T-helper 1 cell treated with Interleukin-12 subunit alpha and Interleukin-12 subunit beta and Interleukin-4 antibody, amounts not matched to agents 30 μg/mL and 1 μg/mL, for 36 hours (primary cell): ENCODE results near the gene PRCP.

Experiments used
- H3K27ac Mint-ChIP-seq: one replicate; pipeline ENCODE4 v1.8.0; 2021; ENCODE audit warnings: mild to moderate bottlenecking, mixed read lengths
- H3K27me3 Mint-ChIP-seq: one replicate; pipeline ENCODE4 v1.8.0; 2021; ENCODE audit warnings: low read depth, mixed read lengths
- H3K36me3 Mint-ChIP-seq: one replicate; pipeline ENCODE4 v1.8.0; 2021; ENCODE audit warnings: low read depth, mixed read lengths
- H3K4me1 Mint-ChIP-seq: one replicate; pipeline ENCODE4 v1.8.0; 2021; ENCODE audit warnings: low read depth, mixed read lengths
- H3K4me3 Mint-ChIP-seq: one replicate; pipeline ENCODE4 v1.8.0; 2021; ENCODE audit warnings: mild to moderate bottlenecking, moderate library complexity, mixed read lengths
- H3K9me3 Mint-ChIP-seq: one replicate; pipeline ENCODE4 v1.8.0; 2021; ENCODE audit warnings: mixed read lengths

PRCP gene

DNA sequence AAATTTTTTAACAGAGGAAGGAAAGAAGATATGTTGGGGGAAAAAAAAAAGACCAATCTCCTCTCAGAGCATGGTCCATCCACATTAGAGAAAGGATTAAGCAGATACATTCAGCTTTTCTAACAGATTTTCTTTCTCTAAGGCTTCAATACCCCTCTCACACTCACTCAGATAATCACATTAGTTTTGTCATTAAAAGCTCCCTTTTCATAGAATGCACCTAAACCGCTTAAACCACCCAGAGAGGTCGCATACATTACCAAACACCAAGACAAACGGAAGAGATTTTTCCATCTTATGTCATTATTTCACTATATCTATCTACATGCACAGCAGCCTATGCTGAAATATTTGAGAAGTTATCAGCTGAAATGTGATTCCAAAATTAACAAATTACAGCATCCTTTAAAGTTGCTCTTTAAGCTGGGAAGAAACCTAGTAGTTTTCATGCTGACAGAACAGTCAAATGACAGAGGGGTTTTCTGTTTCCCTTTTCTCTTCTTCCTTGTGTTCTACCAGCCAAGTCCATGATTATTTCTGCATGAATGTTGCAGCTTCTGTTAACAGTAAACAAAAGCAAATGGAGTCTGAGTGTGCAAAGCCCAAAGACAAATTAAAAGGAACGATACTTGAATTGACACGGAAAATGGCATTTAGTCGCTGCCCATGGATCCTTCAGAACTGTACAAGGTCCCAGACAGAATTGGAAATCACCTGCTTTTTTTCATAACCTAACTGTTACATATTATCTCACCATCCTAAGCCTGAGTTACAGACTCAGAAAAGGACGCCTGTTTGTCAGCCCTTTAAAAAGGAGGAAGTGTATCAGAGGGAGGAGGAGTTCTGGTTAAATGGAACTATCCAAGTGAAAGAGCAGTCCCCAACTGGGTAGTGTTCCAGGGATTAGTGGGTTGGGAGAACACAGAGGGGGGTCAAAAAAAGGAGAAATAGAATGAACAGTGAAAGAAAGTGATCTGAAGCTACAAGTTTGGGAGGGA is 54.6 kb downstream of the PRCP start:
- Mint-ChIP-seq H3K27me3 (no peaks in the 10 kb centered on the region), H3K9me3 (no peaks in the 10 kb centered on the region), H3K27ac (no peak overlapping the region), H3K4me3 (no peak overlapping the region), H3K36me3 (no peaks in the 10 kb centered on the region), H3K4me1 (peaks cover 1% of the 10 kb centered on the region)

DNA sequence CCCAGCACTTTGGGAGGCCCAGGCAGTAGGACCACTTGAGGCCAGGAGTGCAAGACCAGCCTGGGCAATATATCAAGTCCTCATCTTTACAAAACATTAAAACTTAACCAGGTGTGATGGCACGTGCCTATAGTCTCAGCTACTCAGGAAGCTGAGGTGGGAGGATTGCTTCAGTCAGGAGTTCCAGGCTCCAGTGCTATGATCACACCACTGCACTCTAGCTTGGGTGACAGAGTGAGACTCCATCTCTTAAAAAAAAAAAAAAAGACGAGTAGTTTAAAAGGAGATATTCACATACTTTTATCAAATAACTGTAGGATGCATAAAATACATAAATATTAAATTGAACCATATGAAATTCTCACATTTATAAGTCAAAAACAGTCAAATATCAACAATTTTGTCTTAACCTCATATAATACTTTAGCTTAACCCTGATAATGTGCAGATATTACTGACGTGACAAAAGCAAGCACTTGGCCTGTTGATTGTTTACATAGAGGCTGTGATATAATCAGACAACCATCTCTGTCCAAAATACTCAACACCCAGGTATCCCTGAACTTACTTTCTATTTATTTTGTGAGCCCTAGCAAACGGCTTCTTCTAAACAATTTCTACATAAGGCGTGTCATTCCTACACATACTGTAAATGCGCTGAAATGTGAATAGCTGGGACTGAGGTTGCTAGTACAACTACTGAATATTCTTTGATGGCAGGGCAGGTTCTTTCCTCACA is 57.0 kb downstream of the PRCP start:
- Mint-ChIP-seq H3K4me1 (peaks cover 1% of the 10 kb centered on the region), H3K9me3 (no peaks in the 10 kb centered on the region), H3K4me3 (no peak overlapping the region), H3K27ac (no peak overlapping the region), H3K36me3 (peaks cover 6% of the 10 kb centered on the region), H3K27me3 (no peaks in the 10 kb centered on the region)

- H3K4me3 Mint-ChIP-seq = no peak overlapping the region
- no peaks in the 10 kb centered on the region for H3K9me3 Mint-ChIP-seq
- no peaks in the 10 kb centered on the region for H3K27me3 Mint-ChIP-seq
- H3K27ac Mint-ChIP-seq = no peak overlapping the region
- H3K36me3 Mint-ChIP-seq = peaks cover 10% of the 10 kb centered on the region
- H3K4me1 Mint-ChIP-seq = peaks cover 1% of the 10 kb centered on the region
Measured at GRCh38 chr11:82842019-82842418, 58.2 kb downstream of the PRCP start.

DNA sequence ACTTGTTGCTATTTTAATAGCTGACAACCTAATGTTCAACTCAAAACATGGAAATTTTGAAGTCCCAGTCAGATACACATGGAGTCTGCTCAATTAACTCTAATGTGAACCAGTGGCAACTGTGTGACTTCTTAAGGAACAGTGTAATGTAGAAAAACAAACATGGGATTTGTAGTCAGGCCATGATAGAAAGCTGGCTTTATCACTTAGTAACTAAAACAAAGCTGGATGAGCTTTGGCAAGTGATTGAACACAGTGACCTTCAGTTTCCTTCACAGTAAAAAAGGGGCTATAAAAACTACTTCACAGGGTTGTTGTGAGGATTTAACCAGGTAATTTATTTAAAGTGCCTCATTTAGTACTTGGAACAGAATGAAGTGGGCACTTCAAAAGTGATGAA is 62.6 kb downstream of the PRCP start:
- H3K27me3 Mint-ChIP-seq = no peaks in the 10 kb centered on the region
- peaks cover 12% of the 10 kb centered on the region for H3K36me3 Mint-ChIP-seq
- H3K27ac Mint-ChIP-seq = no peak overlapping the region
- no peaks in the 10 kb centered on the region for H3K9me3 Mint-ChIP-seq
- no peaks in the 10 kb centered on the region for H3K4me1 Mint-ChIP-seq
- no peak overlapping the region for H3K4me3 Mint-ChIP-seq

DNA sequence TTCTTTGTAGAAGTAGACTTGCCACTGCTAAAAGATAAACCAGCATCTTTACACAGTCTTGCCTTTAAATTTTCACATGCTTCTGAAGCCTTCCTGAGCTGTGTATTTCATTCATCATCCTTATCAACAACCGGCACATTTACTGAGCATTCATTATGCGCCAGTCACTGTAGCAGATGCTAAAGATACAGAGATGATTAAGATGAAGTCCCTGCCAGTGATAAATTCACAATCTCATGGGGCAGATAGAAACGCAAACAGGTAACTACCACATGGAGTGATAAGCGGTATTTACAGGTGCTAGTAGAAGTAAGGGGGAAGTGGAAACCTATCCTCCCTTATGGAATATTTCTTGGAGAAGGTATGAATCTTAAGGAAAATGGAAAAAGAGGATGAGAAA is 67.2 kb downstream of the PRCP start:
- Mint-ChIP-seq H3K4me1 (no peaks in the 10 kb centered on the region), H3K27ac (no peak overlapping the region), H3K4me3 (no peak overlapping the region), H3K27me3 (no peaks in the 10 kb centered on the region), H3K36me3 (peaks cover 4% of the 10 kb centered on the region), H3K9me3 (no peaks in the 10 kb centered on the region)

GRCh38 chr11:82831364-82831763 is 68.9 kb downstream of the PRCP start:
- Mint-ChIP-seq H3K4me1 (no peaks in the 10 kb centered on the region), H3K4me3 (no peak overlapping the region), H3K27ac (no peak overlapping the region), H3K27me3 (no peaks in the 10 kb centered on the region), H3K36me3 (no peaks in the 10 kb centered on the region), H3K9me3 (no peaks in the 10 kb centered on the region)

DNA sequence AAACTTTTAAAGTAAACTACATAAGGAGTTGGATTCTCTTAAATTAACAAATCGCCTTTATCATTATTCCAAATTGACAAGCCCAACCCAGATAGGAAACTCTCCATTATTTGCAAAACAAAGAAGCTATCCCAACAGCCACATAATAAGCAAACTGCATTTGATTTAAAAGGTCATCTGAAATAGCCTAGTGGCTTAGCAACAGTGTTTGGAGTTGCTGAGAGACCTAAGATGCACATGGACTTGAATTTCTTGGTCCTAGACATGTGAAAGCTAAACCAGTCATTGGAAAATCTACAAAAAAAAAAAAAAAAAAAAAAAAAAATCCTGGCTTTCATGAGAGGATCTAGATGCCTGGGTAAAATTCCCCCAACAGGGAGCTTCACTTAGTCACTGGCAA is 69.5 kb downstream of the PRCP start:
- H3K27me3 Mint-ChIP-seq = no peaks in the 10 kb centered on the region
- no peaks in the 10 kb centered on the region for H3K4me1 Mint-ChIP-seq
- H3K36me3 Mint-ChIP-seq = no peaks in the 10 kb centered on the region
- H3K4me3 Mint-ChIP-seq = no peak overlapping the region
- H3K9me3 Mint-ChIP-seq = no peaks in the 10 kb centered on the region
- no peak overlapping the region for H3K27ac Mint-ChIP-seq

DNA sequence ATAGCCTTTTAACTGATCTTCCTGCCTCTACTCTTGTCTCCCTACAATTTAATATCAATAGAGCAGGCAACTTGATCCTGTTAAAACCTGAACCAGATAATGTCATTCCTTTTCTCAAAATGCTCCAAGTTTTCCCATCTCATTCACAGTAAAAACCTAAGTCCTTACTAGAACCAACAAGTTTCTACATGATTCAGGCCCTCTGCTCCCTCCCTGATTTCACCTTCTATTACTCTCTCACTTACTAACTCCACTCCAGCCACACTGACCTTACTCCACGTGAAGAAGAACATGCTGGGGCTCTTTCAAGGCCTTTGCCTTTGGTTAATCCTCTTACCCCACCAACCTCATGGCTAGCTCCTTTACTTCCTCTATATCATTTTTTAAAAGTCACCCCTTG is 71.1 kb downstream of the PRCP start:
- H3K36me3 Mint-ChIP-seq = peaks cover 6% of the 10 kb centered on the region

DNA sequence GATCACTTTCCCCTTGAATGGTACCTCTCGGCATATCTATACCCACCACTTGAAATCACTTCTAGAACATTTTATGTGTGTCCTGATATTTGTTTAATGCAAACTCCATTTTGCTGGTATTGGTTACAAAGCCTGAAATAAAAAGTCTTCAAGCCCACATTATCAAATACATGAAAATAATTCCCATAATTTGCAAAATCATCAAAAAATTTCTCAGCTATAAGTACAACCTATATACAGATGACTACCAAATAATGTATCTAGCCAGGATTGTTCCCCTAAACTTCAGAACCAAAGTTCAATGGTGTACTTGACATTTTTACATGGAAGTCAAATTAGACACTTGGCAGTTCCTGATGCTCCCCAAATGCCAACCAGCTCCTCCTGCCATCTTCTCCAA is 71.8 kb downstream of the PRCP start:
- Mint-ChIP-seq H3K4me1 (no peaks in the 10 kb centered on the region), H3K4me3 (no peak overlapping the region), H3K27ac (no peak overlapping the region), H3K9me3 (no peaks in the 10 kb centered on the region), H3K36me3 (peaks cover 9% of the 10 kb centered on the region), H3K27me3 (no peaks in the 10 kb centered on the region)

More for the DNA sequence above, 71.1 kb downstream of the PRCP start:
- Mint-ChIP-seq H3K27me3 (no peaks in the 10 kb centered on the region), H3K27ac (no peak overlapping the region), H3K4me1 (no peaks in the 10 kb centered on the region), H3K4me3 (no peak overlapping the region), H3K9me3 (no peaks in the 10 kb centered on the region)

- Mint-ChIP-seq H3K27ac (no peak overlapping the region), H3K36me3 (peaks cover 9% of the 10 kb centered on the region), H3K4me1 (no peaks in the 10 kb centered on the region)
Measured at GRCh38 chr11:82826526-82826925, 73.7 kb downstream of the PRCP start.

DNA sequence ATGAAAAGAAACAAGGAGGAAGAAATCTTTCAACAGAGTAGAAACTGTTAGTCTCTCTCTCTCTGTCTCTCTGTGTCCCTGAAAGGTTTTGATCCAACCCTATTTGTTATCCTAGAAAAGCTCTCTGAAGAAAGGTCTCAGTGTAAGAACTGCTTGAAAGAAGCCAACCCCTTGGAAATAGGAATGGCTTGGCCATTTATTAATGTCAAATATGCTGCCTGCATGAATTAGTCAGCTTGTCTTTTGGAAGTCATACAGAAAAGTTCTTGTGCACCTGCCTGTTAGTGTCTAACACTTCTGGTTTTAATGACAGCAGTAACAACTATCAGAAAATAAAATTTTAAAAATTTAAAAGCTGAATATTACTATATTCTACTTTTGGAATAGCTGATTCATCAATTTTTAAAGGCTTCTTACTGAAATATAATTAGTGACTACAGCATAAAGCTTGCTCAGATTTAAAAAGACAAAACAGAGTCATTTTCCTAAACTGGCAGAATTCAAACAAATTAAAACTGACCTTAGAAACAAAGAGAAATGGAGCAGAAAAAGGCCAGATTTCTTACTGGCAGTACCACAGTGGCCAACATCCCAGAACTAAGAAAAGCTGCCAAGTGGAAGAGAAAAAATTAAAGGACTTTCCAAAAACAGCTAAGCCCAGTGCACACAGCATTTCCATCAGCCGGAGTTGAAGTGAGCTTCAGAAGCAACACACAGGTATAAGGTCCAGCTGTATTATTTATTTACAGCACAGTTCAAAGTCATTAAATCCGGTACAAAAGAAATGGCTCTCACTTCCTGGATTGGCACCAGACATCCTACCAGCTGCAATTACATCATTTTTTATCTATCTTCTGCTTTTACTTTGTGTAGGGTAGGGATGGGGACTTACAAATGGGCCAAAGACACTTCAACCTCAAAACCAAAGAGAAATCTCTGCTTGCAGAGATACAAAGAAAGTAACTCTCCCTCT is 76.3 kb downstream of the PRCP start:
- H3K4me1 Mint-ChIP-seq = no peaks in the 10 kb centered on the region
- no peak overlapping the region for H3K4me3 Mint-ChIP-seq
- H3K36me3 Mint-ChIP-seq = peaks cover 9% of the 10 kb centered on the region
- H3K27ac Mint-ChIP-seq = no peak overlapping the region
- no peaks in the 10 kb centered on the region for H3K9me3 Mint-ChIP-seq
- no peaks in the 10 kb centered on the region for H3K27me3 Mint-ChIP-seq

More at GRCh38 chr11:82826526-82826925, 73.7 kb downstream of the PRCP start:
- H3K9me3 Mint-ChIP-seq = no peaks in the 10 kb centered on the region
- no peak overlapping the region for H3K4me3 Mint-ChIP-seq
- no peaks in the 10 kb centered on the region for H3K27me3 Mint-ChIP-seq

GRCh38 chr11:82818409-82819043 is 81.7 kb downstream of the PRCP start:
- peaks cover 3% of the 10 kb centered on the region for H3K27me3 Mint-ChIP-seq
- no peak overlapping the region for H3K4me3 Mint-ChIP-seq
- H3K36me3 Mint-ChIP-seq = no peaks in the 10 kb centered on the region
- no peaks in the 10 kb centered on the region for H3K9me3 Mint-ChIP-seq
- no peaks in the 10 kb centered on the region for H3K4me1 Mint-ChIP-seq
- no peak overlapping the region for H3K27ac Mint-ChIP-seq

- Mint-ChIP-seq H3K4me3 (no peak overlapping the region), H3K27ac (no peak overlapping the region), H3K9me3 (no peaks in the 10 kb centered on the region), H3K4me1 (no peaks in the 10 kb centered on the region), H3K36me3 (no peaks in the 10 kb centered on the region), H3K27me3 (peaks cover 6% of the 10 kb centered on the region)
Measured at GRCh38 chr11:82815406-82815805, 84.8 kb downstream of the PRCP start.

DNA sequence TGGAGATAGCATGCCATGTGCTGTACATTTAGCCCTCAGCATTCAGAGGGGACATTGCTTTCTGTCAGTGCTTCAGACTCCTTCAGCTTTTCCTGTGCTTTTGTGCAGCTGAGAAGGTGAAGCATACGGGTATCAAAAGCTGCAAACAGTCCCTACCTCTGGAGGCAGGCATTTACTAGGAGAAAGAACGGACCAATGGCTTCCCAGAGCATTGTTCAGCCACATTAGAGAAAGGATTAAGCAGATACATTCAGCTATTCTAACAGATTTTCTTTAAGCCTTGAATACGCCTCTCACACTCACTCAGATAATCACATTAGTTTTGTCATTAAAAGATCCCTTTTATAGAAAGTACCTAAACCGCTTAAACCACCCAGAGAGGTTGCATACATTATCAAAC is 85.9 kb downstream of the PRCP start:
- H3K4me3 Mint-ChIP-seq = no peak overlapping the region
- no peaks in the 10 kb centered on the region for H3K9me3 Mint-ChIP-seq

More for the DNA sequence above, 85.9 kb downstream of the PRCP start:
- no peaks in the 10 kb centered on the region for H3K36me3 Mint-ChIP-seq
- H3K4me1 Mint-ChIP-seq = no peaks in the 10 kb centered on the region
- peaks cover 13% of the 10 kb centered on the region for H3K27me3 Mint-ChIP-seq
- no peak overlapping the region for H3K27ac Mint-ChIP-seq
